Measurements from ENCODE around the gene OLFML3. TPM values are rescaled to one million over a fixed set of nuclear protein-coding genes. Genes with fewer than 3 reads are reported as not detected.

The OLFML3 gene
- total RNA-seq, 1 donor from 2014 or later: 74.8 TPM

- no peak for DNase-seq (ENCODE audit: low spot score)
Measured at GRCh38 chr1:113949007-113949406, 30.3 kb upstream of the OLFML3 start.

- DNase-seq (ENCODE audit: low spot score): no peak
Measured at GRCh38 chr1:113950908-113951307, 28.4 kb upstream of the OLFML3 start.

- no peak for DNase-seq (ENCODE audit: low spot score)
Measured at GRCh38 chr1:113951719-113952118, 27.6 kb upstream of the OLFML3 start.

- DNase-seq (ENCODE audit: low spot score): no peak
Measured at GRCh38 chr1:113957984-113958383, 21.3 kb upstream of the OLFML3 start.

GRCh38 chr1:113958691-113959090 lies 20.6 kb upstream of the OLFML3 start:
- DNase-seq (ENCODE audit: low spot score): no peak

GRCh38 chr1:113963281-113963906 lies 15.9 kb upstream of the OLFML3 start:
- DNase-seq (ENCODE audit: low spot score): no peak

GRCh38 chr1:113965703-113966412 lies 13.4 kb upstream of the OLFML3 start:
- DNase-seq (ENCODE audit: low spot score): no peak

- no peak for DNase-seq (ENCODE audit: low spot score)
Measured at GRCh38 chr1:113972954-113973353, 6.3 kb upstream of the OLFML3 start.

- no peak for DNase-seq (ENCODE audit: low spot score)
Measured at GRCh38 chr1:113975211-113975895, 3.9 kb upstream of the OLFML3 start.

GRCh38 chr1:113976609-113977278 lies 2.5 kb upstream of the OLFML3 start:
- DNase-seq (ENCODE audit: low spot score): no peak

GRCh38 chr1:113977906-113978305 lies 1.4 kb upstream of the OLFML3 start:
- DNase-seq (ENCODE audit: low spot score): no peak

GRCh38 chr1:113980110-113980509 lies 836 bp downstream of the OLFML3 start:
- DNase-seq (ENCODE audit: low spot score): no peak

- peak; percentile 62 for DNase-seq (ENCODE audit: low spot score)
Measured at GRCh38 chr1:113981962-113982931, 3.0 kb downstream of the OLFML3 start.

- DNase-seq (ENCODE audit: low spot score): no peak
Measured at GRCh38 chr1:113982949-113983348, 3.7 kb downstream of the OLFML3 start.

- DNase-seq (ENCODE audit: low spot score): no peak
Measured at GRCh38 chr1:113983391-113983790, 4.1 kb downstream of the OLFML3 start.

GRCh38 chr1:113983826-113984225 lies 4.6 kb downstream of the OLFML3 start:
- no peak for DNase-seq (ENCODE audit: low spot score)

GRCh38 chr1:113984710-113985109 lies 5.4 kb downstream of the OLFML3 start:
- DNase-seq (ENCODE audit: low spot score): no peak

- DNase-seq (ENCODE audit: low spot score): no peak
Measured at GRCh38 chr1:113986802-113987201, 7.5 kb downstream of the OLFML3 start.

- DNase-seq (ENCODE audit: low spot score): no peak
Measured at GRCh38 chr1:113987259-113987658, 8.0 kb downstream of the OLFML3 start.

- DNase-seq (ENCODE audit: low spot score): no peak
Measured at GRCh38 chr1:113990530-113990929, 11.3 kb downstream of the OLFML3 start.

GRCh38 chr1:113990961-113991360 lies 11.7 kb downstream of the OLFML3 start:
- no peak for DNase-seq (ENCODE audit: low spot score)
